Measurements from ENCODE around the gene OSBPL2. TPM values are rescaled to one million over a fixed set of nuclear protein-coding genes. Genes with fewer than 3 reads are reported as not detected.

Gene OSBPL2
- total and polyA plus RNA-seq, 4 donors: 9.9 to 19.7 (median 12.3) TPM

DNA sequence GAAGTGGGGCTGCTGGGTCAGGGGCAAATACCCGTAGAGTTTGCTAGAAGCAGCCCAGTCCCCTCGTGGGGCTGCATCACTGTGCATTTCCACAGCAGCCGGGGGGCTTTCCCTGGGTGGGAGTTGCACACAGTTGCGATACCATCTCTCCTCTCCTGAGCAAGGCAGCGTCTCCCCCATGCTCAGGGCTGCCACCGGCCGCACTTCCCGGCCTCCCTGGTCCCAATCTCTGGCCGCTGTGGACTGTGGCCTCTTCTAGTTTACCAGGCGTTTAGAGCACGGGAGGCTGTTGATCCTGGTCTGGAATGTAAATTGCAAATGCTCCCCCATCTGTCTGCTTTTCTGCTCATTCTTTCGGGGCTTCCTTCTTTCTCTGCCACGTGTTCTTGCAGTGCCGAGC, 31.1 kb downstream of the OSBPL2 start:
- Histone ChIP-seq H3K9me3 (ENCODE audit: control insufficient read depth in 4 of 4, low read length in 3 of 4) (no peaks in the 10 kb centered on the region), H3K27me3 (ENCODE audit: control insufficient read depth in 4 of 4, insufficient read depth in 4 of 4, low read length in 3 of 4) (no peaks in the 10 kb centered on the region), H3K36me3 (ENCODE audit: control insufficient read depth in 4 of 4, insufficient read depth in 3 of 4, low read depth in 1 of 4, low read length in 3 of 4) (peaks cover 10 to 45% (median 30%) of the 10 kb centered on the region in 4 donors), H3K4me1 (ENCODE audit: control insufficient read depth in 4 of 4, insufficient read depth in 4 of 4, low read length in 3 of 4) (peaks cover 0 to 6% (median 0%) of the 10 kb centered on the region in 4 donors), H3K9ac (ENCODE audit: low read depth in 1 of 2, low read length in 2 of 2) (no peak overlapping the region), H3K27ac (ENCODE audit: low read depth in 1 of 2, low read length in 2 of 2) (no peak overlapping the region), H3K4me3 (ENCODE audit: low read depth in 1 of 3, low read length in 3 of 3) (no peak overlapping the region)
- DNase-seq (ENCODE audit: low spot score): no peak
- TF ChIP-seq, protein P1, sequence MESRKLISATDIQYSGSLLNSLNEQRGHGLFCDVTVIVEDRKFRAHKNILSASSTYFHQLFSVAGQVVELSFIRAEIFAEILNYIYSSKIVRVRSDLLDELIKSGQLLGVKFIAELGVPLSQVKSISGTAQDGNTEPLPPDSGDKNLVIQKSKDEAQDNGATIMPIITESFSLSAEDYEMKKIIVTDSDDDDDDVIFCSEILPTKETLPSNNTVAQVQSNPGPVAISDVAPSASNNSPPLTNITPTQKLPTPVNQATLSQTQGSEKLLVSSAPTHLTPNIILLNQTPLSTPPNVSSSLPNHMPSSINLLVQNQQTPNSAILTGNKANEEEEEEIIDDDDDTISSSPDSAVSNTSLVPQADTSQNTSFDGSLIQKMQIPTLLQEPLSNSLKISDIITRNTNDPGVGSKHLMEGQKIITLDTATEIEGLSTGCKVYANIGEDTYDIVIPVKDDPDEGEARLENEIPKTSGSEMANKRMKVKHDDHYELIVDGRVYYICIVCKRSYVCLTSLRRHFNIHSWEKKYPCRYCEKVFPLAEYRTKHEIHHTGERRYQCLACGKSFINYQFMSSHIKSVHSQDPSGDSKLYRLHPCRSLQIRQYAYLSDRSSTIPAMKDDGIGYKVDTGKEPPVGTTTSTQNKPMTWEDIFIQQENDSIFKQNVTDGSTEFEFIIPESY (IDR thresholded peaks at IDR 0.05): no peak
- no peak for TF ChIP-seq HNF4G (IDR thresholded peaks at IDR 0.05)
- no peak for TF ChIP-seq ATF3 (IDR thresholded peaks at IDR 0.05)
- TF ChIP-seq, protein P2, sequence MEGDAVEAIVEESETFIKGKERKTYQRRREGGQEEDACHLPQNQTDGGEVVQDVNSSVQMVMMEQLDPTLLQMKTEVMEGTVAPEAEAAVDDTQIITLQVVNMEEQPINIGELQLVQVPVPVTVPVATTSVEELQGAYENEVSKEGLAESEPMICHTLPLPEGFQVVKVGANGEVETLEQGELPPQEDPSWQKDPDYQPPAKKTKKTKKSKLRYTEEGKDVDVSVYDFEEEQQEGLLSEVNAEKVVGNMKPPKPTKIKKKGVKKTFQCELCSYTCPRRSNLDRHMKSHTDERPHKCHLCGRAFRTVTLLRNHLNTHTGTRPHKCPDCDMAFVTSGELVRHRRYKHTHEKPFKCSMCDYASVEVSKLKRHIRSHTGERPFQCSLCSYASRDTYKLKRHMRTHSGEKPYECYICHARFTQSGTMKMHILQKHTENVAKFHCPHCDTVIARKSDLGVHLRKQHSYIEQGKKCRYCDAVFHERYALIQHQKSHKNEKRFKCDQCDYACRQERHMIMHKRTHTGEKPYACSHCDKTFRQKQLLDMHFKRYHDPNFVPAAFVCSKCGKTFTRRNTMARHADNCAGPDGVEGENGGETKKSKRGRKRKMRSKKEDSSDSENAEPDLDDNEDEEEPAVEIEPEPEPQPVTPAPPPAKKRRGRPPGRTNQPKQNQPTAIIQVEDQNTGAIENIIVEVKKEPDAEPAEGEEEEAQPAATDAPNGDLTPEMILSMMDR (IDR thresholded peaks at IDR 0.05; ENCODE audit: low read depth, low read length, missing input control): no peak
- WGBS: 91% methylated on average over 14 of the region's 14 CpGs

- no peak overlapping the region for H3K9ac ChIP-seq (ENCODE audit: low read depth in 1 of 2, low read length in 2 of 2)
- no peak overlapping the region for H3K4me3 ChIP-seq (ENCODE audit: low read depth in 1 of 3, low read length in 3 of 3)
- H3K4me1 ChIP-seq (ENCODE audit: control insufficient read depth in 4 of 4, insufficient read depth in 4 of 4, low read length in 3 of 4): peaks cover 0 to 6% (median 0%) of the 10 kb centered on the region in 4 donors
- TF ChIP-seq, protein P3, sequence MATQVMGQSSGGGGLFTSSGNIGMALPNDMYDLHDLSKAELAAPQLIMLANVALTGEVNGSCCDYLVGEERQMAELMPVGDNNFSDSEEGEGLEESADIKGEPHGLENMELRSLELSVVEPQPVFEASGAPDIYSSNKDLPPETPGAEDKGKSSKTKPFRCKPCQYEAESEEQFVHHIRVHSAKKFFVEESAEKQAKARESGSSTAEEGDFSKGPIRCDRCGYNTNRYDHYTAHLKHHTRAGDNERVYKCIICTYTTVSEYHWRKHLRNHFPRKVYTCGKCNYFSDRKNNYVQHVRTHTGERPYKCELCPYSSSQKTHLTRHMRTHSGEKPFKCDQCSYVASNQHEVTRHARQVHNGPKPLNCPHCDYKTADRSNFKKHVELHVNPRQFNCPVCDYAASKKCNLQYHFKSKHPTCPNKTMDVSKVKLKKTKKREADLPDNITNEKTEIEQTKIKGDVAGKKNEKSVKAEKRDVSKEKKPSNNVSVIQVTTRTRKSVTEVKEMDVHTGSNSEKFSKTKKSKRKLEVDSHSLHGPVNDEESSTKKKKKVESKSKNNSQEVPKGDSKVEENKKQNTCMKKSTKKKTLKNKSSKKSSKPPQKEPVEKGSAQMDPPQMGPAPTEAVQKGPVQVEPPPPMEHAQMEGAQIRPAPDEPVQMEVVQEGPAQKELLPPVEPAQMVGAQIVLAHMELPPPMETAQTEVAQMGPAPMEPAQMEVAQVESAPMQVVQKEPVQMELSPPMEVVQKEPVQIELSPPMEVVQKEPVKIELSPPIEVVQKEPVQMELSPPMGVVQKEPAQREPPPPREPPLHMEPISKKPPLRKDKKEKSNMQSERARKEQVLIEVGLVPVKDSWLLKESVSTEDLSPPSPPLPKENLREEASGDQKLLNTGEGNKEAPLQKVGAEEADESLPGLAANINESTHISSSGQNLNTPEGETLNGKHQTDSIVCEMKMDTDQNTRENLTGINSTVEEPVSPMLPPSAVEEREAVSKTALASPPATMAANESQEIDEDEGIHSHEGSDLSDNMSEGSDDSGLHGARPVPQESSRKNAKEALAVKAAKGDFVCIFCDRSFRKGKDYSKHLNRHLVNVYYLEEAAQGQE (IDR thresholded peaks at IDR 0.05): no peak
- no peak for TF ChIP-seq JUND (IDR thresholded peaks at IDR 0.05)
- TF ChIP-seq HNF4G (IDR thresholded peaks at IDR 0.05): no peak
- H3K36me3 ChIP-seq (ENCODE audit: control insufficient read depth in 4 of 4, insufficient read depth in 3 of 4, low read depth in 1 of 4, low read length in 3 of 4): peaks cover 10 to 43% (median 29%) of the 10 kb centered on the region in 4 donors
- H3K27me3 ChIP-seq (ENCODE audit: control insufficient read depth in 4 of 4, insufficient read depth in 4 of 4, low read length in 3 of 4): no peaks in the 10 kb centered on the region
- DNase-seq (ENCODE audit: low spot score): no peak
- H3K27ac ChIP-seq (ENCODE audit: low read depth in 1 of 2, low read length in 2 of 2): no peak overlapping the region
- H3K9me3 ChIP-seq (ENCODE audit: control insufficient read depth in 4 of 4, low read length in 3 of 4): no peaks in the 10 kb centered on the region
- 89% methylated on average over 17 of the region's 17 CpGs for WGBS
Observed at GRCh38 chr20:62269871-62270270, 31.6 kb downstream of the OSBPL2 start.

GRCh38 chr20:62272200-62272599, 33.9 kb downstream of the OSBPL2 start:
- Histone ChIP-seq H3K36me3 (ENCODE audit: control insufficient read depth in 4 of 4, insufficient read depth in 3 of 4, low read depth in 1 of 4, low read length in 3 of 4) (peaks cover 10 to 37% (median 21%) of the 10 kb centered on the region in 4 donors), H3K4me1 (ENCODE audit: control insufficient read depth in 4 of 4, insufficient read depth in 4 of 4, low read length in 3 of 4) (peaks cover 0 to under 1% (median 0%) of the 10 kb centered on the region in 4 donors), H3K9ac (ENCODE audit: low read depth in 1 of 2, low read length in 2 of 2) (no peak overlapping the region), H3K4me3 (ENCODE audit: low read depth in 1 of 3, low read length in 3 of 3) (no peak overlapping the region), H3K27ac (ENCODE audit: low read depth in 1 of 2, low read length in 2 of 2) (no peak overlapping the region), H3K27me3 (ENCODE audit: control insufficient read depth in 4 of 4, insufficient read depth in 4 of 4, low read length in 3 of 4) (no peaks in the 10 kb centered on the region), H3K9me3 (ENCODE audit: control insufficient read depth in 4 of 4, low read length in 3 of 4) (no peaks in the 10 kb centered on the region)
- 92% methylated on average over 10 of the region's 10 CpGs for WGBS
- no peak for DNase-seq (ENCODE audit: low spot score)
- TF ChIP-seq HNF4G (IDR thresholded peaks at IDR 0.05) (no peak), RAD21 (IDR thresholded peaks at IDR 0.05) (no peak), GABPA (IDR thresholded peaks at IDR 0.05 in 1 of 2, conservative IDR thresholded peaks at IDR 0.05 in 1 of 2) (no peak), HNF4A (conservative IDR thresholded peaks at IDR 0.05) (no peak), MAX (IDR thresholded peaks at IDR 0.05) (no peak), YY1 (IDR thresholded peaks at IDR 0.05) (no peak), ATF3 (IDR thresholded peaks at IDR 0.05) (no peak), JUND (IDR thresholded peaks at IDR 0.05) (no peak), TAF1 (conservative IDR thresholded peaks at IDR 0.05) (no peak), EGR1 (IDR thresholded peaks at IDR 0.05; ENCODE audit: low read depth in 2 of 2) (no peak), FOXA2 (IDR thresholded peaks at IDR 0.05) (no peak), FOXA1 (IDR thresholded peaks at IDR 0.05) (no peak), SP1 (IDR thresholded peaks at IDR 0.05) (no peak)
- TF ChIP-seq, protein P1 (IDR thresholded peaks at IDR 0.05): no peak

Data from liver (tissue), 9 donors.